Naive thymus-derived CD4-positive, alpha-beta T cell (primary cell): ENCODE measurements around the gene XIAP. TPM values are rescaled to one million over a fixed set of nuclear protein-coding genes. Genes with fewer than 3 reads are reported as not detected.

Experiments used
- ATAC-seq: fragments of 150-1000 bp; cut with Tn5 transposase; 2 replicates; pipeline ENCODE4 v1.10.0; 2021; ENCODE audit warnings: mild to moderate bottlenecking, moderate library complexity
- CTCF ChIA-PET: fragments of 350-600 bp; sonication (Branson Sonifier 250); formaldehyde crosslinking; loops from one replicate; lab custom pipeline; 2021; ENCODE audit warnings: antibody characterized with exemption; lab: Charles Lee
- POLR2A ChIA-PET: fragments of 350-600 bp; sonication (Branson Sonifier 250); formaldehyde crosslinking; loops from one replicate; lab custom pipeline; 2021; ENCODE audit warnings: antibody characterized with exemption, inconsistent platforms; lab: Charles Lee
- DNase-seq, 9 donors: peaks; one replicate each; pipeline versions ENCODE4 v3.0.0 to v3.0.0-alpha.2; 2020 to 2022; ENCODE audit warnings: mixed read lengths in 1 of 9
- H3K27ac ChIP-seq: one replicate; pipeline ENCODE4 v1.7.0; 2013; ENCODE audit warnings: mild to moderate bottlenecking, low read depth, low read length, moderate library complexity
- H3K27me3 ChIP-seq, 2 donors: one replicate each; pipeline ENCODE4 v1.7.0; 2013; ENCODE audit warnings: low read length in 2 of 2, mild to moderate bottlenecking in 2 of 2, moderate library complexity in 2 of 2; ENCODE audit not compliant: control insufficient read depth in 2 of 2, insufficient read depth in 2 of 2
- H3K36me3 ChIP-seq, 3 experiments: 1 replicate in 2 of 3; 2 replicates in 1 of 3; pipeline ENCODE4 v1.7.0; 2013; ENCODE audit warnings: low read length in 3 of 3, mild to moderate bottlenecking in 3 of 3, moderate library complexity in 1 of 3; ENCODE audit not compliant: insufficient read depth in 3 of 3, control insufficient read depth in 2 of 3
- H3K4me1 ChIP-seq, 2 donors: one replicate each; pipeline ENCODE4 v1.7.0; 2013; ENCODE audit warnings: low read length in 2 of 2, mild to moderate bottlenecking in 2 of 2, moderate library complexity in 1 of 2; ENCODE audit not compliant: control insufficient read depth in 2 of 2, insufficient read depth in 2 of 2
- H3K4me3 ChIP-seq: 2 replicates; pipeline ENCODE4 v1.7.0; 2013; ENCODE audit warnings: mild to moderate bottlenecking, low read length
- H3K9me3 ChIP-seq, 3 experiments: 1 replicate in 2 of 3; 2 replicates in 1 of 3; pipeline ENCODE4 v1.7.0; 2013; ENCODE audit warnings: low read length in 3 of 3; ENCODE audit not compliant: control insufficient read depth in 2 of 3
- H3K27ac Mint-ChIP-seq, 9 donors: one replicate each; pipeline ENCODE4 v1.8.0; 2020 to 2022; ENCODE audit warnings: mixed read lengths in 9 of 9, mild to moderate bottlenecking in 8 of 9, moderate library complexity in 5 of 9, inconsistent platforms in 2 of 9
- H3K27me3 Mint-ChIP-seq, 5 donors: one replicate each; pipeline ENCODE4 v1.8.0; 2021 to 2022; ENCODE audit warnings: mixed read lengths in 5 of 5, mild to moderate bottlenecking in 1 of 5
- H3K36me3 Mint-ChIP-seq, 5 donors: one replicate each; pipeline ENCODE4 v1.8.0; 2020 to 2022; ENCODE audit warnings: mixed read lengths in 5 of 5, mild to moderate bottlenecking in 3 of 5, inconsistent platforms in 1 of 5
- H3K4me1 Mint-ChIP-seq, 7 donors: one replicate each; pipeline ENCODE4 v1.8.0; 2020 to 2022; ENCODE audit warnings: mixed read lengths in 7 of 7, mild to moderate bottlenecking in 3 of 7, inconsistent platforms in 1 of 7
- H3K4me3 Mint-ChIP-seq, 10 donors: one replicate each; pipeline ENCODE4 v1.8.0; 2020 to 2022; ENCODE audit warnings: mild to moderate bottlenecking in 10 of 10, mixed read lengths in 10 of 10, moderate library complexity in 6 of 10, inconsistent platforms in 2 of 10
- H3K9me3 Mint-ChIP-seq, 11 donors: one replicate each; pipeline ENCODE4 v1.8.0; 2020 to 2022; ENCODE audit warnings: mixed read lengths in 11 of 11, mild to moderate bottlenecking in 4 of 11, inconsistent platforms in 1 of 11, moderate library complexity in 1 of 11
- intact Hi-C, 2 donors: fragments of 100-400 bp; cut with micrococcal nuclease; formaldehyde crosslinking; loops; one replicate each; pipeline ENCODE4 v1.15.1; 2023
- polyA plus RNA-seq, 2 donors: library from polyadenylated mRNA; unstranded; fragments of 300-500 nt; fragmentation: Illumina TruSeq; gene quantifications; one replicate each; pipeline ENCODE4 v1.2.3, GENCODE V29; 2021
- total RNA-seq, 6 experiments: library from RNA in 5 of 6; stranded (reverse) in 5 of 6; gene quantifications; 1 replicate in 5 of 6; 2 replicates in 1 of 6; pipeline ENCODE4 v1.2.3 and lab custom pipeline; 2021 to 2026

XIAP gene
- total and polyA plus RNA-seq, 7 experiments from 2014 or later, result 8.1 to 56.1 (median 33.0) TPM

- peak overlapping the region; percentile 93 for H3K27ac ChIP-seq
- DNase-seq, result no peak
- POLR2A ChIA-PET, result interaction anchor here (0.6 to 1.4 kb wide), 2 partner anchors 99 to 537 kb away, joined by 3 to 7 read pairs; no protein-coding TSS in a partner anchor
- Mint-ChIP-seq H3K4me3 (peak overlapping the region; percentile 83 to 94 (median 90)), H3K9me3 (peaks cover 0 to 2% (median 0%) of the 10 kb centered on the region in 11 donors), H3K4me1 (peaks cover 10 to 30% (median 24%) of the 10 kb centered on the region in 7 donors), H3K36me3 (peaks cover 0 to 8% (median 0%) of the 10 kb centered on the region in 5 donors), H3K27ac (peak overlapping the region; percentile 85 to 98 (median 92)), H3K27me3 (no peaks in the 10 kb centered on the region)
- peak overlapping the region; percentile 71 for H3K4me3 ChIP-seq
- CTCF ChIA-PET, result interaction anchor here (0.6 kb wide), 1 partner anchor 15 kb away, joined by 3 read pairs; no protein-coding TSS in a partner anchor
- H3K4me1 ChIP-seq, result no peaks in the 10 kb centered on the region
- intact Hi-C loops, result loop anchor here (1.0 to 2.0 kb wide), 4 partner anchors 18 to 225 kb away; no protein-coding TSS in a partner anchor
- H3K27me3 ChIP-seq, result no peaks in the 10 kb centered on the region
- no peak for ATAC-seq
- no peaks in the 10 kb centered on the region for H3K9me3 ChIP-seq
- H3K36me3 ChIP-seq, result peaks cover 0 to 9% (median 0%) of the 10 kb centered on the region in 3 experiments
Measured at GRCh38 chrX:123860983-123861382, 1.1 kb downstream of the XIAP start.

- no peak for DNase-seq
- H3K27ac Mint-ChIP-seq, result peak overlapping the region in 3 of 9 donors; percentile 34 to 69 (median 59)
Measured at GRCh38 chrX:123869488-123869887, 9.6 kb downstream of the XIAP start.

DNA sequence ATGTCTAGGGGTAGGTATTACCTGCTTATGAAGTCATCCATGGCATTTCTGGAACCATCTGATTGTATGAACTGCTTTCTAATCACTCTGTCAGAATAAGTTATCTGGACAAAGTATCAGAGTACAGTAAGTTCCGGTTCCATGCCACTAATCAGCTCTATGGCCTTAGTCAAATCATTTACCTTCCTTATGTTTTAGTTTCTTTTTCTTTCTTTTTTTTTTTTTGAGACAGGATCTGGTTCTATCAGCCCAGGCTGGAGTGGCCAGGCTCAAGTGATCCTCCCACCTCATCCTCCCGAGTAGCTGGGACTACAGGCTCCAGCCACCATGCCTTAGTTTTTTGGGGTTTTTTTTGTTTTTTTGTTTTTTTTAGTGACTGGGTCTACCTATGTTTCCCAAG, 11.5 kb downstream of the XIAP start:
- Histone ChIP-seq H3K27me3 (no peaks in the 10 kb centered on the region), H3K4me1 (no peaks in the 10 kb centered on the region), H3K9me3 (no peaks in the 10 kb centered on the region), H3K4me3 (no peak overlapping the region), H3K36me3 (no peaks in the 10 kb centered on the region), H3K27ac (no peak overlapping the region)
- peak overlapping the region in 4 of 9 donors; percentile 15 to 56 (median 37) for H3K27ac Mint-ChIP-seq
- H3K27me3 Mint-ChIP-seq, result no peaks in the 10 kb centered on the region
- H3K4me1 Mint-ChIP-seq, result peaks cover 0 to 24% (median 14%) of the 10 kb centered on the region in 7 donors
- ATAC-seq (no peak), DNase-seq (no peak)
- POLR2A ChIA-PET, result interaction anchor here (0.6 kb wide), 2 partner anchors 16 to 135 kb away, joined by 3 read pairs; no protein-coding TSS in a partner anchor
- no peak overlapping the region for H3K4me3 Mint-ChIP-seq
- H3K36me3 Mint-ChIP-seq, result peaks cover 0 to 4% (median 0%) of the 10 kb centered on the region in 5 donors
- no peaks in the 10 kb centered on the region for H3K9me3 Mint-ChIP-seq
- intact Hi-C loops, result no loop called here
- CTCF ChIA-PET, result no interaction called here

More at GRCh38 chrX:123869488-123869887, 9.6 kb downstream of the XIAP start:
- H3K9me3 ChIP-seq, result no peaks in the 10 kb centered on the region
- POLR2A ChIA-PET, result no interaction called here
- intact Hi-C loops, result no loop called here
- no peaks in the 10 kb centered on the region for H3K36me3 ChIP-seq
- Mint-ChIP-seq H3K27me3 (no peaks in the 10 kb centered on the region), H3K36me3 (peaks cover 0 to 8% (median 0%) of the 10 kb centered on the region in 5 donors), H3K9me3 (no peaks in the 10 kb centered on the region), H3K4me1 (peaks cover 6 to 31% (median 20%) of the 10 kb centered on the region in 7 donors), H3K4me3 (peak overlapping the region in 1 of 10 donors; percentile 40)
- CTCF ChIA-PET, result no interaction called here
- H3K4me3 ChIP-seq, result no peak overlapping the region
- H3K27ac ChIP-seq, result no peak overlapping the region
- no peaks in the 10 kb centered on the region for H3K4me1 ChIP-seq
- peak; percentile 78 for ATAC-seq
- no peaks in the 10 kb centered on the region for H3K27me3 ChIP-seq

DNA sequence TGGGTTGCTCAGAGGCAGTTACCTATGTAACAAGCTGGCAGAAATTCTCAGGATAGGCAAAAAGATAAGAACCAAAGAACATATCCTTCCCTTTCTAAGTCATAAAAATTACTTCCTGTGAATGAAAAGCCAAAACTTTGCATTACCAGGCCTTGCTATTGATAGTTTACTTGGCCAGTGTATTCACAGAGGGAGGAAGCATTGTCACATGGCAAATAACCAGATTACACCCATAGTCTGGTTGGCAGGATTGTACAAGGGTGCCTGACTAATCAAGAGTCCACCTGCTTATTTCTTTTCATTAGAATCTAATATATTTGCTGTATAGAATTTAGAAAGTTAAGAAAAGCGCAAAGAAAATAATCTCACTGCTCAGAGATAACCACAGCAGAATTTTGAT, 14.1 kb downstream of the XIAP start:
- no peak for DNase-seq
- Mint-ChIP-seq H3K4me3 (no peak overlapping the region), H3K36me3 (peaks cover 0 to 4% (median 0%) of the 10 kb centered on the region in 5 donors), H3K27me3 (no peaks in the 10 kb centered on the region), H3K27ac (no peak overlapping the region), H3K4me1 (peaks cover 0 to 46% (median 26%) of the 10 kb centered on the region in 7 donors), H3K9me3 (no peaks in the 10 kb centered on the region)
- Histone ChIP-seq H3K9me3 (no peaks in the 10 kb centered on the region), H3K27ac (no peak overlapping the region), H3K36me3 (no peaks in the 10 kb centered on the region), H3K4me1 (peaks cover 6% of the 10 kb centered on the region in 2 donors), H3K4me3 (no peak overlapping the region), H3K27me3 (no peaks in the 10 kb centered on the region)
- CTCF ChIA-PET, result no interaction called here
- ATAC-seq, result no peak
- POLR2A ChIA-PET, result interaction anchor here (0.7 kb wide), 1 partner anchor 426 kb away, joined by 4 read pairs; no protein-coding TSS in a partner anchor
- intact Hi-C loops, result no loop called here

DNA sequence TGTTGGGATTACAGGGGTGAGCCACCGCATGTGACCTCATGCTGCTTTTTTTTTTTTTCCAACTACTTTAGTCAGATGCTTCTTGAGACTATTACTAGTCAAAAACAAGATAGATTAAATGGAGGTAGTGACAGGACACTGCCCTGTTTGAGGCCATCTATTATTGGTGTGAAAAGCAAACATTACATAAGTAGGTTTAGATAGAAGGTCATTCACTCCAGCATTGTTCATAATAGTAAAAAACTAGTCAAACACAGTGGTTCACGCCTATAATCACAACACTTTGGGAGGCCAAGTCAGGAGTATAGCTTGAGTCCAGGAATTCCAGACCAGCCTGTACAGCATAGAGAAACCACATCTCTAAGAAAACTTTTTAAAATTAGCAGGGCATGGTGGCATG, 16.3 kb downstream of the XIAP start:
- Histone ChIP-seq H3K4me3 (no peak overlapping the region), H3K4me1 (peaks cover 7 to 9% of the 10 kb centered on the region in 2 donors), H3K27me3 (no peaks in the 10 kb centered on the region), H3K36me3 (no peaks in the 10 kb centered on the region), H3K27ac (no peak overlapping the region), H3K9me3 (no peaks in the 10 kb centered on the region)
- H3K27ac Mint-ChIP-seq, result peak overlapping the region in 1 of 9 donors; percentile 25
- no peaks in the 10 kb centered on the region for H3K9me3 Mint-ChIP-seq
- H3K4me3 Mint-ChIP-seq, result no peak overlapping the region
- H3K27me3 Mint-ChIP-seq, result no peaks in the 10 kb centered on the region
- ChIA-PET CTCF (interaction anchor here (0.7 kb wide), 1 partner anchor 15 kb away, joined by 3 read pairs; no protein-coding TSS in a partner anchor), POLR2A (no interaction called here)
- DNase-seq (no peak), ATAC-seq (no peak)
- H3K4me1 Mint-ChIP-seq, result peaks cover 5 to 39% (median 23%) of the 10 kb centered on the region in 7 donors
- intact Hi-C loops, result loop anchor here in 1 of 2 donors (5.0 kb wide), 1 partner anchor 86 kb away; the partner anchor contains the start of gene STAG2
- H3K36me3 Mint-ChIP-seq, result no peaks in the 10 kb centered on the region

DNA sequence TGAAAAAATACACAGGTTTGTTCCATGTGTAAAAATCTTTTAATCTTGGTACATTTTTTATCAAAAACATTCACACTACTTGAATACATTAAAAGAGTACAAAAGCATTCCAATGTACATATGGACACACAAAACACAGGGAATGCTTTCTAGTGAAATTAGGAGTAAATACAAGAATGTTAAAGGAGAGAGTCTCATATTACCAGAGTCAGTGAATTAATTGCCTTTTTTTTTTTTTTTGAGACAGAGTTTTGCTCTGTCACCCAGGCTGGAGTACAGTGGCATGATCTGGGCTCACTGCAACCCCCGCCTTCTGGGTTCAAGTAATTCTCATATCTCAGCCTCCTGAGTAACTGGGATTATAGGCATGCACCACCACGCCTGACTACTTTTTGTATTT, 17.0 kb downstream of the XIAP start:
- H3K36me3 Mint-ChIP-seq, result no peaks in the 10 kb centered on the region
- no peak for DNase-seq
- H3K36me3 ChIP-seq, result no peaks in the 10 kb centered on the region
- no peaks in the 10 kb centered on the region for H3K9me3 ChIP-seq
- peak overlapping the region in 1 of 9 donors; percentile 52 for H3K27ac Mint-ChIP-seq
- ChIA-PET POLR2A (no interaction called here), CTCF (interaction anchor here (0.7 kb wide), 1 partner anchor 16 kb away, joined by 3 read pairs; no protein-coding TSS in a partner anchor)
- ATAC-seq, result no peak
- peaks cover 6 to 37% (median 26%) of the 10 kb centered on the region in 7 donors for H3K4me1 Mint-ChIP-seq
- H3K9me3 Mint-ChIP-seq, result no peaks in the 10 kb centered on the region
- H3K27ac ChIP-seq, result no peak overlapping the region
- H3K4me1 ChIP-seq, result peaks cover 7 to 9% of the 10 kb centered on the region in 2 donors
- H3K27me3 ChIP-seq, result no peaks in the 10 kb centered on the region
- H3K4me3 ChIP-seq, result no peak overlapping the region
- intact Hi-C loops, result loop anchor here in 1 of 2 donors (5.0 kb wide), 1 partner anchor 85 kb away; the partner anchor contains the start of gene STAG2
- H3K27me3 Mint-ChIP-seq, result no peaks in the 10 kb centered on the region
- H3K4me3 Mint-ChIP-seq, result peak overlapping the region in 2 of 10 donors; percentile 12 to 14
